ENCODE data around the gene MYH15. TPM values are rescaled to one million over a fixed set of nuclear protein-coding genes. Genes with fewer than 3 reads are reported as not detected.

MYH15 gene
- total RNA-seq, 1 experiment from 2014 or later, result 0.09 TPM

DNA sequence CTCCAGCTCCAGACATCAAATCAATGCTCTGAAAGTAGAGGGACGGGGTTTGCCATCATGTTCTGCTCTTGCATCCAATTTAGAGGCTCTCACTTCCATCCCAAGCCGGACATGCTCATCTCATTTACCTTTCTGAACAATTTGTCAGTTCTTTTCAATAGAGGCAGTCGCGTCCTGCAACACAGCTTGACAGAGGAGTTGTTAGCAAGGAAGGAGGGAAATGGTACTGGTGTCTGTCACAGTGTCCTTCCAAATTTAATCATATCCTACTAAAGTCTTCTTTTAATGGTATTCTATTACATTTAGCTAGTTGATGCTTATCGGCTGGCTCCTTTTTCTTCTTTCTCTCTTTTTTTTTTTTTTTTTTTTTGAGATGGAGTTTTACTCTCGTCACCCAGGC, 168.5 kb downstream of the MYH15 start:
- Mint-ChIP-seq H3K4me3 (no peak overlapping the region), H3K27ac (no peak overlapping the region), H3K36me3 (no peaks in the 10 kb centered on the region), H3K27me3 (ENCODE audit: low read depth) (no peaks in the 10 kb centered on the region), H3K9me3 (no peaks in the 10 kb centered on the region), H3K4me1 (no peaks in the 10 kb centered on the region)
- ChIA-PET POLR2A (no interaction called here), CTCF (interaction anchor here (0.6 kb wide), 1 partner anchor 682 kb away, joined by 3 read pairs; no protein-coding TSS in a partner anchor)
- no peak for DNase-seq (ENCODE audit: low spot score)
- ATAC-seq, result no peak
- TF ChIP-seq ELF4 (CRISPR knock-in tag; IDR thresholded peaks at IDR 0.05; ENCODE audit: low read depth) (no peak), ZNF263 (CRISPR knock-in tag; IDR thresholded peaks at IDR 0.05; ENCODE audit: low read depth) (no peak), TEAD1 (CRISPR knock-in tag; IDR thresholded peaks at IDR 0.05) (no peak), ZNF232 (CRISPR knock-in tag; IDR thresholded peaks at IDR 0.05) (no peak), TEAD4 (CRISPR knock-in tag; IDR thresholded peaks at IDR 0.05) (no peak), NR3C1 (CRISPR knock-in tag; conservative IDR thresholded peaks at IDR 0.05; ENCODE audit: low read depth) (no peak), SOX15 (CRISPR knock-in tag; IDR thresholded peaks at IDR 0.05) (no peak), ZNF396 (CRISPR knock-in tag; IDR thresholded peaks at IDR 0.05; ENCODE audit: borderline replicate concordance) (no peak), CREM (CRISPR knock-in tag; IDR thresholded peaks at IDR 0.05) (no peak), MYBL2 (CRISPR knock-in tag; IDR thresholded peaks at IDR 0.05) (no peak)
- TF ChIP-seq, protein P1, sequence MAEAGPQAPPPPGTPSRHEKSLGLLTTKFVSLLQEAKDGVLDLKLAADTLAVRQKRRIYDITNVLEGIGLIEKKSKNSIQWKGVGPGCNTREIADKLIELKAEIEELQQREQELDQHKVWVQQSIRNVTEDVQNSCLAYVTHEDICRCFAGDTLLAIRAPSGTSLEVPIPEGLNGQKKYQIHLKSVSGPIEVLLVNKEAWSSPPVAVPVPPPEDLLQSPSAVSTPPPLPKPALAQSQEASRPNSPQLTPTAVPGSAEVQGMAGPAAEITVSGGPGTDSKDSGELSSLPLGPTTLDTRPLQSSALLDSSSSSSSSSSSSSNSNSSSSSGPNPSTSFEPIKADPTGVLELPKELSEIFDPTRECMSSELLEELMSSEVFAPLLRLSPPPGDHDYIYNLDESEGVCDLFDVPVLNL (CRISPR knock-in tag; IDR thresholded peaks at IDR 0.05; ENCODE audit: borderline replicate concordance, low read depth), result no peak
- TF ChIP-seq, protein P2, sequence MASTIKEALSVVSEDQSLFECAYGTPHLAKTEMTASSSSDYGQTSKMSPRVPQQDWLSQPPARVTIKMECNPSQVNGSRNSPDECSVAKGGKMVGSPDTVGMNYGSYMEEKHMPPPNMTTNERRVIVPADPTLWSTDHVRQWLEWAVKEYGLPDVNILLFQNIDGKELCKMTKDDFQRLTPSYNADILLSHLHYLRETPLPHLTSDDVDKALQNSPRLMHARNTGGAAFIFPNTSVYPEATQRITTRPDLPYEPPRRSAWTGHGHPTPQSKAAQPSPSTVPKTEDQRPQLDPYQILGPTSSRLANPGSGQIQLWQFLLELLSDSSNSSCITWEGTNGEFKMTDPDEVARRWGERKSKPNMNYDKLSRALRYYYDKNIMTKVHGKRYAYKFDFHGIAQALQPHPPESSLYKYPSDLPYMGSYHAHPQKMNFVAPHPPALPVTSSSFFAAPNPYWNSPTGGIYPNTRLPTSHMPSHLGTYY (CRISPR knock-in tag; IDR thresholded peaks at IDR 0.05), result no peak
- TF ChIP-seq, protein P3, sequence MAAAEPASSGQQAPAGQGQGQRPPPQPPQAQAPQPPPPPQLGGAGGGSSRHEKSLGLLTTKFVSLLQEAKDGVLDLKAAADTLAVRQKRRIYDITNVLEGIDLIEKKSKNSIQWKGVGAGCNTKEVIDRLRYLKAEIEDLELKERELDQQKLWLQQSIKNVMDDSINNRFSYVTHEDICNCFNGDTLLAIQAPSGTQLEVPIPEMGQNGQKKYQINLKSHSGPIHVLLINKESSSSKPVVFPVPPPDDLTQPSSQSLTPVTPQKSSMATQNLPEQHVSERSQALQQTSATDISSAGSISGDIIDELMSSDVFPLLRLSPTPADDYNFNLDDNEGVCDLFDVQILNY (CRISPR knock-in tag; IDR thresholded peaks at IDR 0.05), result no peak
- TF ChIP-seq, protein P4, sequence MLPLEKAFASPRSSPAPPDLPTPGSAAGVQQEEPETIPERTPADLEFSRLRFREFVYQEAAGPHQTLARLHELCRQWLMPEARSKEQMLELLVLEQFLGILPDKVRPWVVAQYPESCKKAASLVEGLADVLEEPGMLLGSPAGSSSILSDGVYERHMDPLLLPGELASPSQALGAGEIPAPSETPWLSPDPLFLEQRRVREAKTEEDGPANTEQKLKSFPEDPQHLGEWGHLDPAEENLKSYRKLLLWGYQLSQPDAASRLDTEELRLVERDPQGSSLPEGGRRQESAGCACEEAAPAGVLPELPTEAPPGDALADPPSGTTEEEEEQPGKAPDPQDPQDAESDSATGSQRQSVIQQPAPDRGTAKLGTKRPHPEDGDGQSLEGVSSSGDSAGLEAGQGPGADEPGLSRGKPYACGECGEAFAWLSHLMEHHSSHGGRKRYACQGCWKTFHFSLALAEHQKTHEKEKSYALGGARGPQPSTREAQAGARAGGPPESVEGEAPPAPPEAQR (CRISPR knock-in tag; IDR thresholded peaks at IDR 0.05), result no peak
- TF ChIP-seq, protein P5, sequence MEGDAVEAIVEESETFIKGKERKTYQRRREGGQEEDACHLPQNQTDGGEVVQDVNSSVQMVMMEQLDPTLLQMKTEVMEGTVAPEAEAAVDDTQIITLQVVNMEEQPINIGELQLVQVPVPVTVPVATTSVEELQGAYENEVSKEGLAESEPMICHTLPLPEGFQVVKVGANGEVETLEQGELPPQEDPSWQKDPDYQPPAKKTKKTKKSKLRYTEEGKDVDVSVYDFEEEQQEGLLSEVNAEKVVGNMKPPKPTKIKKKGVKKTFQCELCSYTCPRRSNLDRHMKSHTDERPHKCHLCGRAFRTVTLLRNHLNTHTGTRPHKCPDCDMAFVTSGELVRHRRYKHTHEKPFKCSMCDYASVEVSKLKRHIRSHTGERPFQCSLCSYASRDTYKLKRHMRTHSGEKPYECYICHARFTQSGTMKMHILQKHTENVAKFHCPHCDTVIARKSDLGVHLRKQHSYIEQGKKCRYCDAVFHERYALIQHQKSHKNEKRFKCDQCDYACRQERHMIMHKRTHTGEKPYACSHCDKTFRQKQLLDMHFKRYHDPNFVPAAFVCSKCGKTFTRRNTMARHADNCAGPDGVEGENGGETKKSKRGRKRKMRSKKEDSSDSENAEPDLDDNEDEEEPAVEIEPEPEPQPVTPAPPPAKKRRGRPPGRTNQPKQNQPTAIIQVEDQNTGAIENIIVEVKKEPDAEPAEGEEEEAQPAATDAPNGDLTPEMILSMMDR (IDR thresholded peaks at IDR 0.05), result no peak
- TF ChIP-seq, protein P6, sequence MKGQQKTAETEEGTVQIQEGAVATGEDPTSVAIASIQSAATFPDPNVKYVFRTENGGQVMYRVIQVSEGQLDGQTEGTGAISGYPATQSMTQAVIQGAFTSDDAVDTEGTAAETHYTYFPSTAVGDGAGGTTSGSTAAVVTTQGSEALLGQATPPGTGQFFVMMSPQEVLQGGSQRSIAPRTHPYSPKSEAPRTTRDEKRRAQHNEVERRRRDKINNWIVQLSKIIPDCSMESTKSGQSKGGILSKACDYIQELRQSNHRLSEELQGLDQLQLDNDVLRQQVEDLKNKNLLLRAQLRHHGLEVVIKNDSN (CRISPR knock-in tag; IDR thresholded peaks at IDR 0.05), result no peak

DNA sequence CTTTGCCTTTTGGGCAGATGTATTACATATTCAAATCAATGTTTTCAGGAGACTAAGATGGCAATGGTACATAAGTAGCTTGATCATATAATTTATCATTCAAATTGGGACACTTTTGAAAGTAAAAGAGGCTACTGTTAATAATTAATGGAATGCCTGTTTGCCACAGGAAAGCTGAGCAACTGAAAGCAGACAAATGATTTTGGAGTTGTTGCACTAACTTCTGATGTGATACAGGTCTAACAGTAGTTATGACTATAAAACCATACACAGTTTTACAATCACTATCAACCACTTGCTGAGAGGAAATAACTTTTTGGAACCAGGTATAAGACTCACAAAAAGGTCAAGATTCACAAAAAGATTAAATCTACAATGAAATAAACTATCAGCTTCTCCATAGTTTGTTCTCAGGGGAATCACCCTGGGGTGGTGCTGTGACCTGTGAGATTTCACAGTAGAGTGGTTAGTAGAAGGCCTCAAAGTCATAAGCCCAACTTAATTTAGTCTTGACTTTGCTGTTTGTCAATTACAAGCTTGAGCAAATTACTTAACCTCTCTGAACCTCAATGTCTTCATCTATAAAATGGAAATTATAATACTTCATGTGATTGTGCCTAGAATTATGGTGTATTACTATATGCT, 171.4 kb downstream of the MYH15 start:
- no peak overlapping the region for H3K27ac Mint-ChIP-seq
- no peak for ATAC-seq
- no peak for DNase-seq (ENCODE audit: low spot score)
- no peaks in the 10 kb centered on the region for H3K36me3 Mint-ChIP-seq
- H3K4me3 Mint-ChIP-seq, result no peak overlapping the region
- no peaks in the 10 kb centered on the region for H3K4me1 Mint-ChIP-seq
- CTCF ChIA-PET, result no interaction called here
- H3K9me3 Mint-ChIP-seq, result no peaks in the 10 kb centered on the region
- no peaks in the 10 kb centered on the region for H3K27me3 Mint-ChIP-seq (ENCODE audit: low read depth)
- POLR2A ChIA-PET, result no interaction called here
- TF ChIP-seq FOXP1 (CRISPR knock-in tag; IDR thresholded peaks at IDR 0.05; ENCODE audit: borderline replicate concordance), result no peak
- no peak for TF ChIP-seq RELA (CRISPR knock-in tag; IDR thresholded peaks at IDR 0.05; ENCODE audit: borderline replicate concordance)
- TF ChIP-seq, protein P7, sequence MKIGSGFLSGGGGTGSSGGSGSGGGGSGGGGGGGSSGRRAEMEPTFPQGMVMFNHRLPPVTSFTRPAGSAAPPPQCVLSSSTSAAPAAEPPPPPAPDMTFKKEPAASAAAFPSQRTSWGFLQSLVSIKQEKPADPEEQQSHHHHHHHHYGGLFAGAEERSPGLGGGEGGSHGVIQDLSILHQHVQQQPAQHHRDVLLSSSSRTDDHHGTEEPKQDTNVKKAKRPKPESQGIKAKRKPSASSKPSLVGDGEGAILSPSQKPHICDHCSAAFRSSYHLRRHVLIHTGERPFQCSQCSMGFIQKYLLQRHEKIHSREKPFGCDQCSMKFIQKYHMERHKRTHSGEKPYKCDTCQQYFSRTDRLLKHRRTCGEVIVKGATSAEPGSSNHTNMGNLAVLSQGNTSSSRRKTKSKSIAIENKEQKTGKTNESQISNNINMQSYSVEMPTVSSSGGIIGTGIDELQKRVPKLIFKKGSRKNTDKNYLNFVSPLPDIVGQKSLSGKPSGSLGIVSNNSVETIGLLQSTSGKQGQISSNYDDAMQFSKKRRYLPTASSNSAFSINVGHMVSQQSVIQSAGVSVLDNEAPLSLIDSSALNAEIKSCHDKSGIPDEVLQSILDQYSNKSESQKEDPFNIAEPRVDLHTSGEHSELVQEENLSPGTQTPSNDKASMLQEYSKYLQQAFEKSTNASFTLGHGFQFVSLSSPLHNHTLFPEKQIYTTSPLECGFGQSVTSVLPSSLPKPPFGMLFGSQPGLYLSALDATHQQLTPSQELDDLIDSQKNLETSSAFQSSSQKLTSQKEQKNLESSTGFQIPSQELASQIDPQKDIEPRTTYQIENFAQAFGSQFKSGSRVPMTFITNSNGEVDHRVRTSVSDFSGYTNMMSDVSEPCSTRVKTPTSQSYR (CRISPR knock-in tag; IDR thresholded peaks at IDR 0.05), result no peak
- TF ChIP-seq, protein P8, sequence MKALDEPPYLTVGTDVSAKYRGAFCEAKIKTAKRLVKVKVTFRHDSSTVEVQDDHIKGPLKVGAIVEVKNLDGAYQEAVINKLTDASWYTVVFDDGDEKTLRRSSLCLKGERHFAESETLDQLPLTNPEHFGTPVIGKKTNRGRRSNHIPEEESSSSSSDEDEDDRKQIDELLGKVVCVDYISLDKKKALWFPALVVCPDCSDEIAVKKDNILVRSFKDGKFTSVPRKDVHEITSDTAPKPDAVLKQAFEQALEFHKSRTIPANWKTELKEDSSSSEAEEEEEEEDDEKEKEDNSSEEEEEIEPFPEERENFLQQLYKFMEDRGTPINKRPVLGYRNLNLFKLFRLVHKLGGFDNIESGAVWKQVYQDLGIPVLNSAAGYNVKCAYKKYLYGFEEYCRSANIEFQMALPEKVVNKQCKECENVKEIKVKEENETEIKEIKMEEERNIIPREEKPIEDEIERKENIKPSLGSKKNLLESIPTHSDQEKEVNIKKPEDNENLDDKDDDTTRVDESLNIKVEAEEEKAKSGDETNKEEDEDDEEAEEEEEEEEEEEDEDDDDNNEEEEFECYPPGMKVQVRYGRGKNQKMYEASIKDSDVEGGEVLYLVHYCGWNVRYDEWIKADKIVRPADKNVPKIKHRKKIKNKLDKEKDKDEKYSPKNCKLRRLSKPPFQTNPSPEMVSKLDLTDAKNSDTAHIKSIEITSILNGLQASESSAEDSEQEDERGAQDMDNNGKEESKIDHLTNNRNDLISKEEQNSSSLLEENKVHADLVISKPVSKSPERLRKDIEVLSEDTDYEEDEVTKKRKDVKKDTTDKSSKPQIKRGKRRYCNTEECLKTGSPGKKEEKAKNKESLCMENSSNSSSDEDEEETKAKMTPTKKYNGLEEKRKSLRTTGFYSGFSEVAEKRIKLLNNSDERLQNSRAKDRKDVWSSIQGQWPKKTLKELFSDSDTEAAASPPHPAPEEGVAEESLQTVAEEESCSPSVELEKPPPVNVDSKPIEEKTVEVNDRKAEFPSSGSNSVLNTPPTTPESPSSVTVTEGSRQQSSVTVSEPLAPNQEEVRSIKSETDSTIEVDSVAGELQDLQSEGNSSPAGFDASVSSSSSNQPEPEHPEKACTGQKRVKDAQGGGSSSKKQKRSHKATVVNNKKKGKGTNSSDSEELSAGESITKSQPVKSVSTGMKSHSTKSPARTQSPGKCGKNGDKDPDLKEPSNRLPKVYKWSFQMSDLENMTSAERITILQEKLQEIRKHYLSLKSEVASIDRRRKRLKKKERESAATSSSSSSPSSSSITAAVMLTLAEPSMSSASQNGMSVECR (CRISPR knock-in tag; IDR thresholded peaks at IDR 0.05; ENCODE audit: borderline replicate concordance), result no peak
